Right kidney (tissue), 1 donor: ENCODE data around the gene FOXN3.
"Not testable (repeated sequence)": the region's sequence is repeated elsewhere in the genome, so short reads cannot be mapped to it uniquely, and the experiment has no call there.

Source experiments
- DNase-seq: peaks from one replicate; pipeline ENCODE4 v3.0.0-alpha.2; 2016

Gene FOXN3

GRCh38 chr14:89270439-89271227 lies 146.4 kb downstream of the FOXN3 start:
- no peak for DNase-seq

GRCh38 chr14:89269404-89269803 lies 147.6 kb downstream of the FOXN3 start:
- DNase-seq = no peak

- DNase-seq = no peak
Measured at GRCh38 chr14:89268514-89268913, 148.5 kb downstream of the FOXN3 start.

GRCh38 chr14:89267656-89268055 lies 149.4 kb downstream of the FOXN3 start:
- no peak for DNase-seq

GRCh38 chr14:89267163-89267562 lies 149.9 kb downstream of the FOXN3 start:
- no peak for DNase-seq

GRCh38 chr14:89266754-89267153 lies 150.3 kb downstream of the FOXN3 start:
- DNase-seq = no peak

GRCh38 chr14:89265234-89265633 lies 151.8 kb downstream of the FOXN3 start:
- no peak for DNase-seq

GRCh38 chr14:89264196-89264800 lies 152.7 kb downstream of the FOXN3 start:
- no peak for DNase-seq

GRCh38 chr14:89262041-89262440 lies 155.0 kb downstream of the FOXN3 start:
- no peak for DNase-seq

- DNase-seq = no peak
Measured at GRCh38 chr14:89260898-89261297, 156.1 kb downstream of the FOXN3 start.

- no peak for DNase-seq
Measured at GRCh38 chr14:89259951-89260609, 157.0 kb downstream of the FOXN3 start.

- no peak for DNase-seq
Measured at GRCh38 chr14:89258728-89259273, 158.2 kb downstream of the FOXN3 start.

GRCh38 chr14:89256951-89257350 lies 160.1 kb downstream of the FOXN3 start:
- no peak for DNase-seq

GRCh38 chr14:89256283-89256682 lies 160.8 kb downstream of the FOXN3 start:
- no peak for DNase-seq

- no peak for DNase-seq
Measured at GRCh38 chr14:89255852-89256251, 161.2 kb downstream of the FOXN3 start.

- DNase-seq = no peak
Measured at GRCh38 chr14:89255012-89255411, 162.0 kb downstream of the FOXN3 start.

GRCh38 chr14:89254166-89254909 lies 162.7 kb downstream of the FOXN3 start:
- no peak for DNase-seq

- no peak for DNase-seq
Measured at GRCh38 chr14:89252887-89253532, 164.0 kb downstream of the FOXN3 start.

GRCh38 chr14:89251061-89251460 lies 166.0 kb downstream of the FOXN3 start:
- no peak for DNase-seq

- not testable (repeated sequence) for DNase-seq
Measured at GRCh38 chr14:89250655-89250975, 166.4 kb downstream of the FOXN3 start.

GRCh38 chr14:89249972-89250654 lies 166.9 kb downstream of the FOXN3 start:
- no peak for DNase-seq
